GM18907 (cell line): ENCODE data around the gene PLEKHB1.

Experiments used
- ATAC-seq: cut with Tn5 transposase; IDR thresholded peaks from one replicate; pipeline ENCODE4 v1.9.1; 2021; ENCODE audit warnings: mild to moderate bottlenecking, moderate library complexity; ENCODE audit not compliant: unreplicated experiment

Gene PLEKHB1, protein sequence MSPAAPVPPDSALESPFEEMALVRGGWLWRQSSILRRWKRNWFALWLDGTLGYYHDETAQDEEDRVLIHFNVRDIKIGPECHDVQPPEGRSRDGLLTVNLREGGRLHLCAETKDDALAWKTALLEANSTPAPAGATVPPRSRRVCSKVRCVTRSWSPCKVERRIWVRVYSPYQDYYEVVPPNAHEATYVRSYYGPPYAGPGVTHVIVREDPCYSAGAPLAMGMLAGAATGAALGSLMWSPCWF

DNA sequence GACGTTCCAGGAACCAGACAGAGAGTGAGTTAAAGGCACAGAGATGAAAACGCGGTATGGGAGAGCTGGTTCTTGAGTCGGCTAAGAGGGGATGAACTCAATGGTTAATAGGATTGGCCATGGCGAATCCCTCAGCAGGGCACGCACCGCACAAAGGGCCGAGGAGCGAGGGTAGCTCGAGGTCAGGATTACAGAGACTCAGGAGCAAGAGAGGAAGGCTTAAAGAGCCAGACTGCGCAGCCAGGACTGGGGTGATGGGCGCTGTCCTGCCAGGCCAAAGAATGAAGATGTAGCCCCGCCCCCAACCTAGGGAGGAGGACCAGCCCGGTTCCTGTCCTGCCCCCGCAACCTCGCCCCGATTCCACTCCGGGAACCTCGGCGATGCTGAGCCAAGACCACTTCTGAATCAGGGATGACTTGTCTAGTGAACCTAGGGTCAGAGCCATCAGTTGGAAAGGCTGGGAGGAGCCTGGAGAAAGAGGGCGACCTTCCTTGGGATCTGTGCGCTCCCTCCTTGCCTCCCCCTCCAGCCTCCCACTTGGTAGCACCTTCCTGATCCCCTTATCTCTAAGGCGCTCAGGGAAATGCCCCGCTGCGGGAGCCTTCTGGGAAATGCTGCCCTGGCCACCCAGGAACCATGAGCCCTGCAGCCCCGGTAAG, at the start of gene PLEKHB1:
Gene PLEKHB1 (plus strand): TSS at position 610 of the 660 bp plus-strand sequence. CDS start 28 bp downstream, at position 638.
- ATAC-seq, result no peak

DNA sequence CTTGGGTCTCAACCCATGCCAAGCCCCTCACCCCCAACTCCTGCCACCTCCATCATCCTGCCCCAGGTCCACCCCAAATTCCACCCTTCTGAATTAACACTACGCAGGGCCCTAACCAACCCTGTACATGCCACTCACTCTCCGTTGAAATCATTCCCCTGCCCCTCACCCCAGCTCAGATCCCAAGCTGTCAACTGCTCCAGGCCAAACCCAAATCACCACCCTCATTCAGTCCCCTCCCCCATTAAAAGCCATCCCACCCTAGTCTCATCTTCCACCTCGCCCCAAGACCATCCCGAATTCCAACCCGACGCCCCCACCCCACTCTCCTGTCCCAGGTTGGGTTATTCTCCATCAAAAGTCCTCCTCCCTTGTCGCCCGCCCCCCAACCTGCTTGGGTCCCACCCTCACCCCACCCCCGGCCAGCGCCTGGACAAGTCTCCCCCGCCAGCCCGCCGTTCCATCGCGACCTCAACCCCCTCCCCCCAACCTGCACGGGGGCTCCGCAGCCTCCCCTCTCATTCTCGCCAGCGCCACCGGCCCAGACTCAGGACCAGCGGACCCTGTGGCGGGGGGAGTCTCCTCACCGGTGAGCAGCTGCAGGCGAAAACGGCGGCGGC, 48.9 kb upstream of the PLEKHB1 start:
- peak; percentile 28 for ATAC-seq

DNA sequence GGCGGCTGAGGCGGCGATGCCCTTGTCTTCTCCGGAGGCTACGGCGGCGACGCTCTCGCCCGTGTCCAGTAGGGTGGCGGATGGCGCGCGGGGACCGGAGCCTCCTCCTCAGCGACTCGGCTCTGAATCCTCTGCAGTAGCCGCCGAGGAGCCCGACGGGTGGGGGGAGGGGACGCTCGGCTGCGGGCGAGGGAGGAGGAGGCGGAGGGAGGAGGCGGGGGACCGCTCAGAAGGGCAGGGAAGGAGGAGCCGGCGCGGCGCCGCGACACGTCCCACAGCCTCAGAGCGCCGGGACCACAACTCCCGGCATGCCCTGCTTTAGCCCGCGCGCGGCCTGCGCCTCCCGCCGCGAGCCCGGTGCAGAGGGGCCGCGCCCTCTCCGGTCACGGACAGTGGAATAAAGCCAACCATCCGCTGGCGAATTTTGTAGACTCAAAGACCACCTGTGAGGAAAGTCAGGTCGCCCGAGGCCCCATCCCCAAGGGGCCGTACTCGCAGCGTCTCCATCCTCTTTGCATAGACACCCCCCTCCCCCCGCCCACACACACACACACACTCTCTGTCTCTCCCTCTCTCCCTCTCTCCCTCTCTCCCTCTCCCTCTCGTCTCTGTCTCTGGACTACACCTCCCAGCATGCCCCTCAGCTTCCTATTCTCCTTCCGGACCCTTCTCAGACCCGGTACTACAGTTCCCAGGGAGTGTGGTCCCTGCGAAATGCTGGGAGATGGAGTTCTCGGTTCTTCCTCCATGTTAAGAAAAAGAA, 48.2 kb upstream of the PLEKHB1 start, which contains the start of gene FAM168A:
Gene FAM168A (minus strand): TSS at position 157 of the 763 bp plus-strand sequence. CDS start 129,638 bp downstream, outside the sequence.
- ATAC-seq, result peak; percentile 92

DNA sequence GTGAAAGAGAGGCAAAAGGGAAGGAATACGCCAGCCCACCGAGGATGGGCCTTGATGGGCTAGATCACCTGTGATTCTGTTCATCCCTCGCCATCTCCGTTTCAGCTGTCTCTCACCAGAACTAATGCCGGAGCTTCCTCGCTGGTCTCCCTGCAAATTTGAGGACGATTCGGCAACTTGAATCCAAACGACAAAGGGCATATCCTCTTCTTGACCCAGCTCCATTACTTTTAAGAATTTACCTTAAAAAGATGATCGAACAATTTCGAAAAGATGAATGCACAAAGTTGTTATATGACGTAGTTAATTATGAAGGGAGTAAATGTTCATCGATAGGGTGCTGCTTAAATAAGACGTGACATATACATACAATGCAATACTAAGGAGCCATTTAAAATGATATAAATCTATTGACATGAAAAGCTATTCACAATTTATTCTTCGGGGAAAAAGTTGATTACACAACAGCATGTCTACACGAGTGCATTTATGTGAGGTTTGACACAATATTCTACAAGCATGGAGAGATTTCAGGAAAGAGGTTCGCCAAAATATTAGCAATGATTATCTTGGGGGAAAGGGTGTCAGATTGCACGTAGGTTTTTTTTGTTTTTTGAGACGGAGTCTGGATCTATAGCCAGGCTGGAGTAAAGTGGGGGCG, 47.5 kb upstream of the PLEKHB1 start:
- ATAC-seq, result no peak

DNA sequence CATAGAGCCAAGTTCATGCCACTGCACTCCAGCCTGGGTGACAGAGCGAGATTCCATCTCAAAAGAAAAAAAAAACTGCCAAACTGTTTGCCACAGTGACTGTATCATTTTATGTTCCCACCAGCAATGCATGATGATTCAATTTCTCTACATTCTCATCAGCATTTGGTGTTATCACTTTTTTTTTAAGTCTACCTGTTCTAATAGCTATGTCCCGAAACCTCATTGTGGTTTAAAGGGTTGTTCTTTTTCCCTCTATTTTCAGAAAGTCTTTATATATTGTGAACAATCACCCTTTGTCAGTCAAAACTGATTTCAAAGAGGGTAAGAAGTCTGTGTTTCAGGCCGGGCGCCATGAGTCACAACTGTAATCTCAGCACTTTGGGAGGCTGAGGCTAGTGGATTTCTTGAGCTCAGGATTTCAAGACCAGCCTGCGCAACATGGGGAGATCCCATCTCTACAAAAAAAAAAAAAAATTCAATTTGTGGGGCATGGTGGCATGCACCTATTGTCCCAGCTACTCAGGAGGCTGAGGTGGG, 33.7 kb upstream of the PLEKHB1 start:
- ATAC-seq, result no peak

DNA sequence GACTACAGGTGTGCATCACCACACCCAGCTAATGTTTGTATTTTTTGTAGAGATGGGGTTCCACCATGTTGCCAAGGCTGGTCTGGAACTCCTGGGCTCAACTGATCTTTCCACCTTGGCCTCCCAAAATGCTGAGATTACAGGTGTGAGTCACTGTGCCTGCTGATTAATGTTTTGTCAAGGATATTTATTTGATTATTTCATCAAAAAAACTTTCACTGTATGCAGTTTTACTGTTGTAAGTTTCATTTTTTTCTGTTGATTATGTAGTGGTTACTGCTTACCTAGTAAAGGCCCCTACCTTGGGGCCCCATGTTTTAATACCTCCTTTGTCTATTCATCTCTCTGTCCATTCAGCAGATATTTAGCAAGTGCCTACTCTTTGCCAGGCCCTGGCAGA, 31.8 kb upstream of the PLEKHB1 start:
- no peak for ATAC-seq

DNA sequence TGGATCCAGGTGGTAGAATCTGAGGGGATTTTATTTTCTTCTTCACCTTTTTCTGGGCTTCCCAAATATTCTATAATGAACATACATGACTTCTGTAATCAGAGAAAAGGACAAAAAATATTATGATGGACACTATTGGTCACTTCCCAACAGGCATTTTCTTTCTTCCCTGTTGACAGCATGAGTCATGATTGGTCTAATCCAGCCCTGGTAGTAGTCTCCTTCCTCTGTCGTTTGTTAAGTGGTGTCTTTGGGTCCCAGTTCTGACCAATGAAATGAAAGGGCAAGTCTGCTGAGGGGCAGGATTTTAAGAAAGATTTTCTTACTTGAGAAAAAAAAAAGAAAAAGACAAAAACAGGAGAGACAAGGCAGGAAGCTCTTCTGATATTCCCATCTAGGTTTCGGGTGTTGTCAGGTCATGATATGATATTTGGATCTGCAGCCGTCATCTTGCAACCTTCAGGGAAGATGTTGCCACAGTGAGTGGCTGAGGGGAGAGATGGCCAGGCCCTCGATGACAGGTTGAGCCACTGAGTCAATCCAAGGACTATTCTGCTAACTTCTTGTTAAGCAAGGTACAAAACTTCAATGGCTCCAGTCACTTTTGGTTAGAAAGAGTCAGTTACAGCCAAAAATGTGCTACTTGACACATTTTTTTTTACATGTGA, 23.3 kb upstream of the PLEKHB1 start:
- no peak for ATAC-seq

DNA sequence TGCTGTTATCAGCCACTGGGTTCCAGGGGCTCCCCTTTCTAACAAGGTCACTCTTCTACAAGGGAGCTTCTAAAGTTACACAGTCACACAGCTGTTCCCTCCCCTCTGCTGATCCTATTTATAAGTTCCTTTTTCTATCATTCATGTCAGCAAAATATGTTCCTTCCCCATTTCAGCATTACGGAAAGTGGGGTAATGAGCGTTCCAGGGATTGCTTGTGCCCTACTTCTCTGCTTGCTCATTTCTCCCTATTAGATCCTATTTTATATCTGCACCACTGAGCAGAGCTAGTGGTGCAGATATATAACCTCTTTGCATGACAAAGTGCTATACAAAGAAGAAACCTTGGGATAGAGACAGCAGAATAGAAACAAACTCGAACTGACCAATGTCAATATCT, 22.7 kb upstream of the PLEKHB1 start:
- no peak for ATAC-seq

DNA sequence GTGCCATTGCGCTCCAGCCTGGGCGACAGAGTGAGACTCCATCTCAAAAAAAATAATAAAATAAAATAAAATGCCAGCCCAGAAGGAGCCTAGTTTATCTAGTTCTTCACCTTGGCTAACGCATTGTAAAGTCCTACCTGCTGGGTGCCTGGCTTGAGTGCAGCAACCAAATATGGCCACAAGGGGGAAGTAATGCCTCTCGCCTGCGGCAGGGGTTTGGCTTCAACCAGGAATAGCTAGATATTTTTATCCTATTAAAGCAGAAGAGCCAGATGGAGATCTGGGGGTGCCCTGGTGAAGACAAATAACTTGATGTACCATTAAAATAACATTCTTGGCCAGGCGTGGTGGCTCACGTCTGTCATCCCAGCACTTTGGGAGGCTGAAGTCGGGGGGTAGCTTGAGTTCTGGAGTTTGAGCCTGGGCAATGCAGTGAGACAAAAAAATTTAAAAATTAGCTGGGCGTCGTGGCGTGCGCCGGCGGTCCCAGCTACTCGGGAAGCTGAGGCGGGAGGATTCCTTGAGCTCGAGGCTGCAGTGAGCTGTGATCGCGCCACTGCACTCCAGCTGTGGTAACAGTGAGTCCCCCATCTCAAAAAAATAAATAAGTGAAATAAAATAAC, 20.6 kb upstream of the PLEKHB1 start:
- ATAC-seq, result no peak

DNA sequence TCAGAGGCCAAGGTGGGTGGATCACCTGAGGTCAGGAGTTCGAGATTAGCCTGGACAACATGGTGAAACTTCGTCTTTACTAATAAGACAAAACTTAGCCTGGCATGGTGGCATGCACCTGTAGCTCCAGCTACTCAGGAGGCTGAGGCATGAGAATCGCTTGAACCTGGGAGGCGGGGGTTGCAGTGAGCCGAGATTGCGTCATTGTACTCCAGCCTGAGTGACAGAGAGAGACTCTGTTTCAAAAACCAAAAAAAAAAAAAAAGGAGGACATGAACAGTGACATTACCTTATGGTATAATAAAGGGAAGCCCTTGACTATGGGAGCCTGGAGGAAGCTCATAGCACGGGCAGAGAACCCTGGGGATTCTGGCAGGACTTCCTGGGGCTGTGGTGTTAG, 16.5 kb upstream of the PLEKHB1 start:
- no peak for ATAC-seq

DNA sequence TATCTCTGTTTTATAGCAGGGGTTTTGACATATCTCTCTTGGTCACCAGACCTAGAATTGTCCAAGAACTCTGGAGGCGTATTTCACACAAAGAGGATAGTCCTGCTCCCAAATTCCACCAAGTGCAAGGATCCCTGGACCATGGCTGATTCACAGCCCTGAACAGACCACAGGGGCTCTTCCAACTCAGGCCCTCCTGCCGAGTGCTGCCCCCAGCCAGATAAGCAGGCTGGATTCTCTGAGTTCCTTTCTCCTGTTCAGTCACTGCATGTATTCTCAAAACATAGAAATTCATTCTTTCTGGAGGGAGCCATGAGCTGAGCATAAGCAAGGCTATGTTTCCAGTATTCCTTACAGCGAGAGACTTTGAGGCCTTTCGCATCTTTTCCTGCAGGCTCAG, 13.4 kb upstream of the PLEKHB1 start:
- ATAC-seq, result no peak

DNA sequence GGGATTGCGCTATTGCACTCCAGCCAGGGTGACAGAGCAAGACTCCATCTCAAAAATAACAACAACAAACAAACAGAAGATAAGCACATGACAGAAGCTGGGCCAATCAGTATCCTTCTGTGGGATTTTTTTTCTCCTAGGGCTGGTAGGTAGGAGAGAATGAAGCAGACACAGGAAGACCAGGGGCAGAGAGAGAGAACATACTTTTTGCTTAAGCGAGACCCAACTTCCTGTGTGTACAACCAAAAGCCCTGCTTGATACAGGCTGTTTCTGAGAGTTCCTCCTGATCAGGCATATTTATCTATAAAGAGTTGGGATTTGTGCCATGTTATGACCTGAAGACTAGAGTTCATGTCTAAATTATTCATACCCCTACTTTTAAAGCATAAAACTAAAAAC, 12.4 kb upstream of the PLEKHB1 start:
- no peak for ATAC-seq

DNA sequence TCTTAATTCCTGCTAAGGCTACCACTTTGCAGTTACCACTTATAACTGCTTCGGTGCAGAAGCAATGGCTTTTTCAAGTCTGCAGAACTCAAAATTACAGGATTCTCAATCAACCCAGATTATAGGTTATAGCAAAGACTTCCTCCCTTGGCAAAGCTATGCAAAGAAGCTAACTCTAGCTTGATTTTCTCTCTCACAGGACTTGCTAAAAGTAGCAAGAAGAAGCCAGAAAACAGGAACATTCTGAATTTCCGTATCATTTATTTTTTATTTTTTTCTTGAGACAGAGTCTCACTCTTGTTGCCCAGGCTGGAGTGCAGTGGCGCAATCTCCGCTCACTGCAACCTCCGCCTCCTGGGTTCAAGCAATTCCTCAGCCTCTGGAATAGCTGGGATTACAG, 10.7 kb upstream of the PLEKHB1 start:
- ATAC-seq, result no peak

DNA sequence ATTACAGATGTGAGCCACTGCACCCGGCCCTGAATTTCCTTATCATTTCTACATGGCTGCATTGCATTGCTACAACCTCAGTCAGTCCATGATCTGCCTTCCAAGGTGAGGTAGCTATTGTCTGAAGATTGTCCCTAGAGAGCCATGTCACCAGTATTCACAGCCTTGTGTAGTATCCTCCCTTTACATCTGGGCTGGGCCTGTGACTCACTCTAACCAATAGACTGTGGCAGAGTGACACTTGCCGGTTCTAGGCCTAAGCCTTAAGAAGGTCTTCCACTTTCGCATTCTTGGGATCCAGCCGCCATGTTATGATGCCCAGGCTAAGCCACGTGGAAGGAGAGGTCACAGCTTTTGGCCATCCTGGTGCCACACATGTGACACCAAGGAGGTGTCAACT, 10.1 kb upstream of the PLEKHB1 start:
- ATAC-seq, result no peak

DNA sequence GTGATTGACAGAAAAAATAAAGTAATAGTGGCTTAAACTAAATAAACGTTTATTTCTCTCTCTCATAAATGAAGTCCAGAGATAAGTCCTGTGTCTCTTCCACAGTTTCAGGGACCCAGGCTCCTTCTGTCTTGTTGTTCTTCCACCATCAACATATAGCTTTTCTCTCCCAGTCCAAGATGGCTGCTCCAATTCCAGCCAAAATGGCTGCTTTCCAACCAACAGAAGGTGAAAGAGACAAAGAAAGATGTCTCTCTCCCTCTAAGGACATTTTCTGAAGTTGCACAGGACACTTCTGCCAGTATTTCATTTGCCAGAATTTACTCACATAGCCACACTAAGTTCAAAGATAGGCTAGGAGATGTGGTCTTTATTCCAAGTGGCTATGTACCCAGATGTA, 9.4 kb upstream of the PLEKHB1 start:
- no peak for ATAC-seq

DNA sequence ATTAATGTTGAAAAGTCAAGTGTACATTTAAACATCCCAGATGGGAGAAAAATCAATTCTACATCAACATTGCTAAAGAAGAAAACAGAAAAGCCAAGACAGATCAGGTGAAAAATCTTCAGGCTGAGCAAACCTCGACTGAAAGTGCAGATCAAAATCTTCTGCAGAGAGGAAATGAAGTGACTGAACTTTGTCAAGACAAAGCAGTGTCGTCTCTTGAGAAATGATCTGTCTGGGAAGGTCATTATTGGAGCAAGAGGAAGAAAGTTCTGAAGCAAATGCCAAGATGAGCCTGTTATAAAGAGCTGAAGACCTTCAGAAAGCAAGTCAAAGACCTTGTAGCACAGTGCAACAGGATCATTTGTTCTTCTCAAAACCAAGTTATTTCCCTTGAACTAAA, 5.8 kb upstream of the PLEKHB1 start:
- no peak for ATAC-seq

DNA sequence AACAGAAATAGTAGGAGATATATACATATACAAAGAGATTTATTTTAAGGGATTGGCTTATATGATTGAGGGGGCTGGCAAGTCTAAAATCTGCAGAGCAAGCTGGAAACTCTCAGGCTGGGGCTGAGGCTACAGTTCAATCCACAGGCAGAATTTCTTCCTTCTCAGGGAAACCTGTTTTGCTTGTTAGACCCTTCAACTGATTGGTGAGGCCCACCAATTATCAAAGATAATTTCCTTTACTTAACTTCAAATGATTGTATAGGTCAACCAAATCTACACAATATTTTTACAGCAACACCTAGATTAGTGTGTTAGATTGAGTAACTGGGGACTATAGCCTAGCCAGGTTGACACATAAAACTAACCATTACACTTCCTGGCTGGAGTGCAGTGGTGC, 4.7 kb upstream of the PLEKHB1 start:
- no peak for ATAC-seq

DNA sequence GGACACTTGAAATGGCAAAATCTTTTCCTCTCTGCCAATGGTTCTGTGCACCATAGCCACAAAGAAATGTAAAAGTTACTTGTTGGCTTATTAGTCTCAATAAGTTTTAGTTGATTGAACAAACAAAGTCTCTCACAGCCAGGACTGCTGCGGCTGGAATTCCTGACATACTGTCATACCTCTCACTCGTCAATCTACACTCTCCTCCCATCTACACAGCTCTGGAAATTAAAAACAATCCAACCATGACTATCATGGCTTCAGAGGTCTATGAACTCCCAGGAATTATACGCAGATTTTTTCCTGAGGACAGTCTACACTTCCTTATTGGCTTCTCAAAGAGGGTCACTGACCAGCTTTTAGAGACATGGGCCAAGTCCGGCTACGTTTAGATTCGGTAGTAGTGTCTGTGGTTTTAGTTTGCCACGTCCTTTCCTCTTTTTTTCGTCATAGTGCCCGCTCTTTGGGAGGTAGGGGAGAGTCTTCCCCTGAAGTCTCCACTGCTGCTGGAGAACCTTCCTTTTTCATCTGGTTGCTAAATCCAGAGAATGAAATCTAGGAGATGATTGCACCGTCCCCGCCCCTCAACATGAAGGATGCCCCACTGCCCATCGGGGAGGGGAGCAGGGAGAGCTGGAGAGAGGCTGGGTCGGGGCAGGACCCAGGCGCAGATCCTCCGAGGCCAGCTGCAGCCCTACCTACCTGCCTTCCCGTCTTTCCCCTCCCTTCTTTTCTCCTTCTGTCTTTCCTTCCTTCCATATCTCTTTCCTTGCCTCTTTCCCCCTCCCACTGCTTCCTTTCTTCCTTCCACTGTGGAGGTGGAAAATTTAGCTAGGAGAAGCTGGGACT, 1.0 kb upstream of the PLEKHB1 start:
- ATAC-seq, result no peak
